ENCODE data around the gene GNPAT.

DNA sequence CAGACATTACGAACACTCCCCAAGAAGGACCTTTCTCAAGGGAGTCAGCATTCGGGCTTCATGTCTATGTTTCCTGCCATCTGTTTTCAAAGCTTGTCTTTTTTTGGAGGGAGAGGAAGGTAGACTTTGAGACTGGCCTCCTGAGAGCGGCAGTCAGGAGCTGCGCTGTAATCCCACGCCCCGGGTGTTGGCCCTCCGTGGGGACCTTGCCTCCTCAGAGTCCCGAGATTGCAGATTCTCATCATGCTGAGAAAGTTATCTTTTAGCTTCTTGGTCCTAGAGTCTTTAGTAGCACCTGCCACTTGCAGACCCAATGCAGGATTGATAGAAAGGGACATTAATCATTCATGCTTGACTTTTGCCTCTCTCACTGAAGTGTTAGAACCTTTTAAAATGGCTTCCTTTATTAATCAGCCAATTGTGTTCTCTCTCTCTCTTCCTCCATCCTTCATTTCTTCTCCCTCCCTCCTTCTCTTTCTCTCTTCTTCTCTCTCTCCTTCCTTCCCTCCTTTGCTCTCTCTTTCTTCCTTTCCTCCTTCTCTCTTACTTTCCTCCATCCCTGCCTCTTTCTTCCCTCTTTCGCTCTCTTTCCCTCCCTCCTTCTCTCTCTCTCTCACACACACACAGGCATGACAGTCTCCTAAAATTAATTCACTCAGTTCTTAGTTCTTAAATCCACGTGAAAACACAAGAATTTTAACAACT, 25.2 kb upstream of the GNPAT start:
- no peak for TF ChIP-seq CTCF (IDR thresholded peaks at IDR 0.05)
- TF ChIP-seq POLR2A (IDR thresholded peaks at IDR 0.05): no peak

Measured in breast epithelium (tissue), 3 donors.